OCI-LY1 (cell line): Measurements from ENCODE around the gene PRKG1.

Experiments
- H2AFZ ChIP-seq: fragments of 200-600 bp; sonication (generic), shearing (Covaris generic); 2 replicates; pipeline ENCODE4 v1.6.0; 2014; ENCODE audit warnings: antibody characterized with exemption, mild to moderate bottlenecking, low read length
- H3F3A ChIP-seq: fragments of 200-600 bp; sonication (generic), shearing (Covaris generic); 2 replicates; pipeline ENCODE4 v1.6.0; 2014; ENCODE audit warnings: mild to moderate bottlenecking, antibody characterized with exemption, low read length, moderate library complexity; ENCODE audit not compliant: insufficient read depth
- H3K27ac ChIP-seq: fragments of 200-600 bp; sonication (generic); 2 replicates; pipeline ENCODE4 v1.5.1; 2014; ENCODE audit warnings: low read length, mixed run types, mild to moderate bottlenecking, low read depth; ENCODE audit not compliant: poor library complexity, severe bottlenecking
- H3K27me3 ChIP-seq: fragments of 200-600 bp; sonication (generic); 2 replicates; pipeline ENCODE4 v1.6.0; 2014; ENCODE audit warnings: antibody characterized with exemption, mild to moderate bottlenecking, low read length, moderate library complexity; ENCODE audit not compliant: insufficient read depth
- H3K36me3 ChIP-seq: fragments of 200-600 bp; sonication (generic); 2 replicates; pipeline ENCODE4 v1.6.1; 2014; ENCODE audit warnings: mild to moderate bottlenecking, antibody characterized with exemption, low read length, moderate library complexity, mixed read lengths; ENCODE audit not compliant: insufficient read depth
- H3K4me1 ChIP-seq: fragments of 200-600 bp; sonication (generic); 2 replicates; pipeline ENCODE4 v1.5.1; 2014; ENCODE audit warnings: mild to moderate bottlenecking, low read length, moderate library complexity; ENCODE audit not compliant: insufficient read depth, severe bottlenecking
- H3K4me2 ChIP-seq: fragments of 200-600 bp; sonication (generic), shearing (Covaris generic); 2 replicates; pipeline ENCODE4 v1.6.1; 2014; ENCODE audit warnings: low read length
- H3K4me3 ChIP-seq: fragments of 200-600 bp; sonication (generic); 2 replicates; pipeline ENCODE4 v1.5.1; 2014; ENCODE audit warnings: low read length, low read depth, mild to moderate bottlenecking, mixed read lengths; ENCODE audit not compliant: poor library complexity, severe bottlenecking
- H3K79me2 ChIP-seq: fragments of 200-600 bp; shearing (Covaris generic); 2 replicates; pipeline ENCODE4 v1.6.1; 2016; ENCODE audit warnings: mixed run types, low read length, mixed read lengths; ENCODE audit not compliant: insufficient read depth
- H3K9ac ChIP-seq: fragments of 200-600 bp; sonication (generic), shearing (Covaris generic); 2 replicates; pipeline ENCODE4 v1.6.1; 2014; ENCODE audit warnings: mild to moderate bottlenecking, low read length, mixed read lengths
- H3K9me2 ChIP-seq: fragments of 200-600 bp; sonication (generic), shearing (Covaris generic); 2 replicates; pipeline ENCODE4 v1.6.1; 2014; ENCODE audit warnings: low read depth, mild to moderate bottlenecking, low read length, mixed read lengths
- H3K9me3 ChIP-seq: fragments of 200-600 bp; shearing (Covaris generic); 2 replicates; pipeline ENCODE4 v1.6.1; 2014; ENCODE audit warnings: low read length, mixed read lengths
- H4K20me1 ChIP-seq: fragments of 200-600 bp; sonication (generic), shearing (Covaris generic); 2 replicates; pipeline ENCODE4 v1.6.0; 2016; ENCODE audit warnings: mild to moderate bottlenecking, low read length; ENCODE audit not compliant: insufficient read depth
- CTCF ChIP-seq: fragments of 200-600 bp; sonication (generic), shearing (Covaris generic); IDR thresholded peaks from 2 replicates; pipeline ENCODE4 v1.5.1; 2017; ENCODE audit warnings: mild to moderate bottlenecking, antibody characterized with exemption, low read length, moderate library complexity, mixed read lengths
- EZH2 ChIP-seq: fragments of 200-600 bp; sonication (generic), shearing (Covaris generic); IDR thresholded peaks from 2 replicates; pipeline ENCODE4 v1.8.0; 2017; ENCODE audit warnings: borderline replicate concordance, mixed run types, mild to moderate bottlenecking, antibody characterized with exemption, low read length, moderate library complexity, mixed read lengths

Gene PRKG1

GRCh38 chr10:51302316-51302715 lies 228.0 kb downstream of the PRKG1 start:
- Histone ChIP-seq H3K27me3 (no peaks in the 10 kb centered on the region), H2AFZ (no peak overlapping the region), H3K4me1 (no peaks in the 10 kb centered on the region), H3K36me3 (no peaks in the 10 kb centered on the region), H3K79me2 (no peaks in the 10 kb centered on the region), H3F3A (no peaks in the 10 kb centered on the region), H3K4me2 (no peak overlapping the region), H3K4me3 (no peak overlapping the region), H3K9me3 (no peaks in the 10 kb centered on the region), H3K9ac (no peak overlapping the region), H4K20me1 (no peaks in the 10 kb centered on the region), H3K27ac (no peak overlapping the region), H3K9me2 (no peaks in the 10 kb centered on the region)
- TF ChIP-seq CTCF = no peak
- TF ChIP-seq EZH2 = no peak

GRCh38 chr10:51308116-51308515 lies 233.8 kb downstream of the PRKG1 start:
- H3K79me2 ChIP-seq = no peaks in the 10 kb centered on the region
- no peaks in the 10 kb centered on the region for H3K27me3 ChIP-seq
- H3K27ac ChIP-seq = no peak overlapping the region
- H3K4me2 ChIP-seq = no peak overlapping the region
- H3K36me3 ChIP-seq = no peaks in the 10 kb centered on the region
- H4K20me1 ChIP-seq = no peaks in the 10 kb centered on the region
- no peak overlapping the region for H3K9ac ChIP-seq
- no peaks in the 10 kb centered on the region for H3K9me2 ChIP-seq
- no peak overlapping the region for H2AFZ ChIP-seq
- no peak overlapping the region for H3K4me3 ChIP-seq
- no peaks in the 10 kb centered on the region for H3K4me1 ChIP-seq
- no peaks in the 10 kb centered on the region for H3K9me3 ChIP-seq
- no peak for TF ChIP-seq CTCF
- TF ChIP-seq EZH2 = no peak
- no peaks in the 10 kb centered on the region for H3F3A ChIP-seq

- no peaks in the 10 kb centered on the region for H4K20me1 ChIP-seq
- H3K27ac ChIP-seq = no peak overlapping the region
- no peaks in the 10 kb centered on the region for H3K4me1 ChIP-seq
- no peak overlapping the region for H3K4me2 ChIP-seq
- TF ChIP-seq EZH2 (no peak), CTCF (no peak)
- no peak overlapping the region for H3K9ac ChIP-seq
- H3F3A ChIP-seq = no peaks in the 10 kb centered on the region
- H3K9me3 ChIP-seq = no peaks in the 10 kb centered on the region
- H3K79me2 ChIP-seq = no peaks in the 10 kb centered on the region
- no peak overlapping the region for H3K4me3 ChIP-seq
- H3K27me3 ChIP-seq = no peaks in the 10 kb centered on the region
- no peaks in the 10 kb centered on the region for H3K9me2 ChIP-seq
- H2AFZ ChIP-seq = no peak overlapping the region
- no peaks in the 10 kb centered on the region for H3K36me3 ChIP-seq
These were observed 236.9 kb downstream of the PRKG1 start for GRCh38 chr10:51311228-51311627.
